Measurements from ENCODE around the gene TMEM234.

TMEM234 gene

DNA sequence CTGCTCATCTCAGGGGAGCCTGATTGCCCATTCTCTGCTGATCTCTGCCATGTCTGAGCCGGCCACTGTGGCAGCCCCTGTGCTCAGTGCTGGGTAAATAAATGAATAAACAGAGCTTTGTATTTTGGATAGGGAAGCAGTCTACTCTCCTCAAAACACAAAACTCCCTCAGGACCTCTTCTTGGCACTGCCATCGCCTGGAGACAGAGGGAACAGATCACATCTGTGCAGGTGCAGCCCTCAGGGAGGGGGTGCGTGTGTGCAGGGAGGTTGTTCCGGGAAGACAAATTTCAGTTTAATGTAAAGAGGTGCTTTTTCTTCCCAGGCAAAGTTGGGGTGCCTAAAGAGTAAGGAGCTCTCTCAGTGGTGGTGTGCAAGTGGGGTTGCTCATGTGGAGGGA is 17.2 kb upstream of the TMEM234 start:
- DNase-seq: no peak

- DNase-seq: no peak
Measured at GRCh38 chr1:32234792-32235191, 12.6 kb upstream of the TMEM234 start.

DNA sequence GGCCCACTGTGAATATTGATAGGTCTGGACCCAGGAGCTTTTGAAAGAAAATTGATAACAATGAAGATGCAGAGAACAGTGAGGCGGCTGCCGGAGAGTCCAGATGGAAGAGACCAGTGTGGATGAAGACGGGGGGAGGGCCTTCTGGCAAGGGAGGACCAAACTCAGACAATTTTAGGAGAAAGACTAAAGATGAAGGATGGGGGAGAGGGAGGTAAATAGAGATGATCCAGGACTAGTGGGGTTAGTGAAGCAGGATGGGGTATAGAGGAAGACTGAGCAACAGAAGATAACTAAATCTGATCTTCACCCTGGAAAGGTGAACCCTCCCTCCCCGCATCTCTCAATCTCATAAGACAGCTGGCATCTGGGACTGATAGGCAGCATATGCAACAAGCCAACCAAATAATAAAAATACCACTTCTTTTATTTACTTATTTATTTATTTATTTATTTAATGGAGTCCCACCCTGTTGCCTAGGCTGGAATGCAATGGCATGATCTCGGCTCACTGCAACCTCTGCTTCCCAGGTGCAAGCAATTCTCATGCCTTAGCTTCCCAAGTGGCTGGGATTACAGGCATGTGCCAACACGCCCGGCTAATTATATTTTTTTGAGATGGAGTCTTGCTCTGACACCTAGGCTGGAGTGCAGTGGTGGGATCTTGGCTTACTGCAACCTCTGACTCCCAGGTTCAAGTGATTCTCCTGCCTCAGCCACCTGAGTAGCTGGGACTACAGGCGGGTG is 10.6 kb upstream of the TMEM234 start:
- DNase-seq: no peak

- DNase-seq: no peak
Measured at GRCh38 chr1:32231843-32232432, 9.8 kb upstream of the TMEM234 start.

DNA sequence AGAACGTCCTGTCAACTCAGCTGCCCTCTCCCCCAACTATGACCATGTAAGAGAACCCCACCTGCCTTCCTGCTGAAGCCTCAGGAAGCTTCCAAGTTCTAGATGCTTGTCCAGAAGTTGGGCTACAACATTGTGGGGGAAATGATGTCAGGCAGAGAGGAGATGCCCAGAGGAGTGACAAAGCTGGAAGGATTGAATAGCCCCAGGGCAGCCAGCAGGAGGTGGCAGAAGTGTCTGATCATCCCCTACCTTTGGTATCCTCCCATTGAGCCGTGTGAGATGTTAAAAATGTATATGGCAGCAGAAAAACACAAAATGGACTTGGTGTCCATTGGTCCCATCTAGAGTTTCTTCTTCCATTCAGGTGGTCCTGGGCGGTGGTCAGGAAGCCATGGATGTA is 6.6 kb upstream of the TMEM234 start:
- DNase-seq: no peak

DNA sequence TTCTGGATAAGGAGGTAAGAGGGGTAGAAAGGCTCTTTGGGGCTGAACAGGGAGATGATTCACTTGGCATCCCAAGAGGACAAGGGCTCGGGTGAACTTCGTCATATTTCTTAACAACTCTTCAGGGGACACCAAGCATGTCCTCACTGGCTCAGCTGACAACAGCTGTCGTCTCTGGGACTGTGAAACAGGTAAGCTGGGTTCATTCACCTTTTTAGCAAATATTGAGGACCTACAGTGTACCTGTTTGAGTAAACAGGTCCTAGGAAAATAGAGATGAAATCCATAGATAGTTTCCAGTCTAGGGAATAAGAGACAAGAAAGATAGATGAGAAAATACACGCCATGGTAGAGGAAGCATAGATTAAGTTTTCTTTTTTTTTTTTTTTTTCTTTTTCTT is 2.1 kb upstream of the TMEM234 start:
- no peak for DNase-seq

DNA sequence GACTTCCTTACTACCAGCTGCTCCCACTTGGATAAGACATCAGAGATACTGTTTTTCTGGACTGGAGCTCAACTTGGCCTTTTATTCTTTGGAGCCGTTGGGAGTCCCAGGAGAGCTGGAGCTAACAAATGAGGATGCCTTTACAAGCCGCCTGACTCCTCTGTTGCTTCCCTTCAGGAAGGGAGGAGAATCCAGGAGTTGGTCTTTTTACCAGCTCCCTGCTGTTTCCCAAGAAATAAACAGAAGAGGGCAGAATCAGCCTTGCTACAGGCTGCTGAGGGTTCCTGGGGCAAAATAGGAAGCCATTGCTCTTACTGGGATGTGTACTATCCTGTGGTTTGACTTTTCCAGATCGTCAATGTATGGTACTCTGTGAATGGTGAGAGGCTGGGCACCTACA is 1.5 kb upstream of the TMEM234 start:
- DNase-seq: no peak

GRCh38 chr1:32221581-32221979 is 573 bp downstream of the TMEM234 start:
- no peak for DNase-seq

DNA sequence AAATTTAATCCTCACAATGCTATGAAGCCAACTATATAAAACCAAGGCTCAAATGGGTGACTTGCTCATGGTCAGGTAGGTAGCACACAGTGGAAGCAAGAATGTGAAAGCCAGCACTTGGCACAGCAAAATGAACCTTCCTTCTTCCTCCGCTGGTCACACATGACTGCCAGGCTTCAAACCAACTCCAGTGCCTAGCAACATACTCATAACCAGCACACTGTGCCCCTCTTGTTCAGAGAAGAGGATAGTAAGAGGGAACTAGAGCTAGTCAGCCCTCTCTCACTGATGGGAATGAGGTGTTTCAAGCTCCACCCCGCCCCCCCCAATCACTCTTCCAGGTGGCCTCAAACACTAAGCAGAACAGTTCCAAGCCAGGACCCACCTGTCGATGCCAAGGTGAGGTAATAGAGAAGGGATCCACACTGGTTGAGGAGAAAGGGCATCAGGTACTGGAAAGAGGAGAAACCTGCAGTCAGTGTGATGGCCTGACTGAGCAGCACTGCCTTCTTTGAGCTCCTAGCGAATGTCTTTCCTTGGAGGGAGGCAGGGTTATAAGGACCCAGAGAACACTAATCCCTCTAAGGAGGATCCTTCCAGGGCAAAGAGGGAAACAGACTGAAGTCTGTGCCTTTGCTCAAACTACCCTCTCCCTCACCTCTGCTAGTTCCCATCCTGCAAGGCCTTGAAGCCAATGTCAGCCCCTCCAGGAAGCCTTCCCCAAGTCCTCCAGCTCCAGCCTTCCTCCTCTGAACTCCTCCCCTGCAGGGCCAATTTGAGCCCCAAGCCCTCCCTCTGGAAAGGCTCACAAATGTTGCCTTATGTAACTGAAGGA is 1.2 kb downstream of the TMEM234 start:
- DNase-seq: no peak

DNA sequence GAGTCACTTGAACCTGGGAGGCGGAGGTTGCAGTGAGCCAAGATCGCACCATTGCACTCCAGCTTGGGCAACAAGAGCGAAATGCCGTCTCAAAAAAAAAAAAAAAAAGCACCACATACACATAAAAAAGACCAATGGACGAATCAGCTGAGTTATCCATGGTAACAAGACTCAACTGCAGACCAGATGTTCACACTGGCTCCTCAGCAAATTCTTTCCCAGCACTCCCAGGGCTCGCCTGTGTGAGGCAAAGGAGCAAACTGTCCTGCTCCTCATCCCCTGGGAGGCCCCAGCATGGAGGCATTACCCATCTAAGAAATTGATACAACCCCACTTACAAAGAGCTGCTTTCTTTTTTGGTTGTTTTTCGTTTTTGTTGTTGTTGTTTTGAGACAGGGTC is 3.1 kb downstream of the TMEM234 start:
- no peak for DNase-seq

- no peak for DNase-seq
Measured at GRCh38 chr1:32216566-32216965, 5.6 kb downstream of the TMEM234 start.

GRCh38 chr1:32215629-32216480 is 6.3 kb downstream of the TMEM234 start:
- DNase-seq: peak; percentile 68

DNA sequence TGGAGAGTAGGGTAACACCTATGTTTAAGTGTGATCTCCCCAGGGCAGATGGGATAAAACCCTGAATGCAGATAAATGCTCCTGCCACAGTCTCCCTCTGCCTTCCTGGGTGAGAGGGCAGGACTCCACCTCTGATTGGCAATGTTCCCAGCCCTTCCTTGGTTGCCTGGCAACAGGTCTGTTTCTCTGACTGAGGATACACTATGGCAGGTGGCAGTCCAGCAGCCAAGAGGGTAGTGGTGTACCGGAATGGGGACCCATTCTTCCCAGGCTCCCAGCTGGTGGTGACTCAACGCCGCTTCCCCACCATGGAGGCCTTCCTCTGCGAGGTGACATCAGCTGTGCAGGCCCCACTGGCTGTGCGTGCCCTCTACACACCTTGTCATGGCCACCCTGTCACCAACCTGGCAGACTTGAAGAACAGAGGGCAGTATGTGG is 13.2 kb downstream of the TMEM234 start, which contains the start of gene DCDC2B:
TSS of gene DCDC2B (plus strand) at position 199 of the 438 bp plus-strand sequence. CDS start at position 204, 5 bp downstream.
- peak; percentile 44 for DNase-seq

GRCh38 chr1:32208469-32208868 is 13.7 kb downstream of the TMEM234 start:
- DNase-seq: no peak

DNA sequence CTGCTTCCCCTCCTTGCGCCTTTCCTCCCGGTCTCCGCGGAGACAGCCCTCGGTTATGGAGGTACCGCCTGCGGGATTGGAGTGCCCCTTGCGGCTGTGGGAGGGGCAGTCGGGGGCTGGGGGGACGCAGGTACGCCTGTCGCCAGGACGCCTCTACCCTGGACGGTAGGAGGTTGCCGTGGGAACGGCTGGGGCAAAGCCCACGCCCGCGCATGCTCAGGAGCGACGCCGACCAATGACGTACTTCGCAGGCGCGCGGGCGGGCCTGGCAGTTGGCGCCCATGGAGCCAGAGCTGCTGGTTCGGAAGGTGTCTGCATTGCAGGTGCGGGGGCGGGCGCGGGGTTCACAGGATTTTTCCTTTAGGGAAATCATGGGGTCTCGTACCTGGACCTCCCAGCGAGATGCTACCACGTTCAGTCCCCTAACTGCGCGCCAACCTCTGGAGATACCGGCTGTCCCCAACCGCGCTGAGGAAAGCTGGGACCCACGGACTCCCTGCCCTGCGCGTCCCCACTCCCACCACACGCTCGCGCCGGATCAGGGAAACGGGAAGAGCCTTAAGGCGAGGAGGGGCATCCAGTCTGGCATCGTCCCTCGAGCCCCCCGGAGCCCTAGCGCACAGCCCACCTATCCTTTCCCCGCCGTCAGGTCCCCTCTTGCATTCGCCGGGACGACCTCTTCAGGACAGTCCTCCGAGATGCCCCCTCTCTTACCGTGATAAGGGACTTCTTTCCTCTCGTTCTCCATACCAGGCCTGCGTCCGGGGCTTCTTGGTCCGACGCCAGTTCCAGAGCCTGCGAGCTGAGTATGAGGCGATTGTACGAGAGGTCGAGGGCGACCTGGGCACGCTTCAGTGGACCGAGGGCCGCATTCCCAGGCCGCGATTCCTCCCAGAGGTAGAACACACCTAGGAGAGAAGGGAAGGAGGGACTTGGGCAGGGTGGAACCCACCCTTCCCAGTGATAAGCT is 16.5 kb downstream of the TMEM234 start, which contains the start of gene IQCC:
TSS of gene IQCC (plus strand) at position 271 of the 970 bp plus-strand sequence. CDS start at position 282, 11 bp downstream.
- peak; percentile 80 for DNase-seq

- DNase-seq: no peak
Measured at GRCh38 chr1:32204943-32205361, 17.2 kb downstream of the TMEM234 start.

DNA sequence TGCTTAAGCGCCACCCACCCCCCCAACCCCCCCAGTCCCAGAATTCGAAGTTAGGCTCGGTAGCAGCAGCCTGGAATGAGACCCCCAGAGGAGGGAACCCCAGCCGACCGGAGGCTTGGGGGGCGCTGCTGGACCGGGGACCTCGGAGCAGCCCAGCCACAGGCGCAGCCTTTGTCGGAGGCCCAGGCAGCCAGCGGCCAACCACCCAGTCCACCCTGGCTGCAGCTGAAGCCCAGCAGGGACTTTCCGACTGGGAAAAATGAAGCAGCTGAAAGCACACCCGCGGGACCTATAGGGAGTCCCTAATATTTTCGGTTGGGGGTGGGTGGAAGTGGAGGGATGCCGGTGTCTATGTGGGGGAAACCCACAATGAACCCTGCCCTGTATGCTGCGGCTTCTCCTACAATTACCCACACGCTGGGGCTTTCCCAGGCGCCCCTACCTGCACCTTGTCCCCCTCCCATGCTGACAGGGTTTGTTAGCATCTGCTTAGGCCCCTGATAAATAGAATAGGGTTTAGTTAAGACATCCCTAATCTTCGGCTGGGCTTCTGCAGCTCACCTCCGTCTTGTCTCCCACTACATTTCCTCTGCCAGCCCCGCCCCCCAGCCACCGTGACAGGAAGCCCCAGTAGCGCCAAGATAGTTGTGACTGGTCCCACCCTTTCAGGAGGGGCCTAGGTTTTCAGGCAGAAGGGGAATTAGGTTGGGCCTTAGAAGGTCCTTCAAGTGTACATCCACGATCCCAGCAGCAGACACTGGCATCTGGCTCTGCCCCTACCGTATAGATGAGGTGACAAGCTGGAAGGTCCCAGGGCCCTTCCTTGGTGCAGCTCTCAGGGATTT is 20.9 kb downstream of the TMEM234 start:
- DNase-seq: peak; percentile 64

GRCh38 chr1:32200226-32201010 is 21.7 kb downstream of the TMEM234 start, which contains the start of gene CCDC28B:
Gene CCDC28B, plus strand, starts transcription at chr1:32200595. Its CDS starts 1,341 bp downstream, at chr1:32201936.
- peak; percentile 78 for DNase-seq

- no peak for DNase-seq
Measured at GRCh38 chr1:32199717-32200072, 22.5 kb downstream of the TMEM234 start.

Data from EL (cell line).